Trophoblast cell (in vitro differentiated cells and primary cell): Measurements from ENCODE around the gene MYO1F.
"Not testable (repeated sequence)": the region's sequence is repeated elsewhere in the genome, so short reads cannot be mapped to it uniquely, and the experiment has no call there.

Experiments used
- DNase-seq, 2 donors: peaks; one replicate each; pipeline ENCODE4 v3.0.0-alpha.2; 2016
- H2AFZ ChIP-seq: 2 replicates; pipeline ENCODE4 v1.6.1; 2013; ENCODE audit warnings: low read length, moderate library complexity, mild to moderate bottlenecking; ENCODE audit not compliant: insufficient read depth, poor library complexity
- H2AK5ac ChIP-seq: 2 replicates; pipeline ENCODE4 v1.6.1; 2013; ENCODE audit warnings: mild to moderate bottlenecking, low read length
- H2BK120ac ChIP-seq: 2 replicates; pipeline ENCODE4 v1.6.1; 2013; ENCODE audit warnings: low read length, mild to moderate bottlenecking, moderate library complexity; ENCODE audit not compliant: insufficient read depth, poor library complexity
- H2BK12ac ChIP-seq: 2 replicates; pipeline ENCODE4 v1.6.1; 2013; ENCODE audit warnings: mild to moderate bottlenecking, low read length, moderate library complexity
- H2BK5ac ChIP-seq: 2 replicates; pipeline ENCODE4 v1.6.1; 2013; ENCODE audit warnings: low read length, low read depth, moderate library complexity, mild to moderate bottlenecking; ENCODE audit not compliant: poor library complexity
- H3K14ac ChIP-seq: 2 replicates; pipeline ENCODE4 v1.6.1; 2013; ENCODE audit warnings: mild to moderate bottlenecking, low read length
- H3K18ac ChIP-seq: 2 replicates; pipeline ENCODE4 v1.6.1; 2013; ENCODE audit warnings: mild to moderate bottlenecking, low read length
- H3K23ac ChIP-seq: 2 replicates; pipeline ENCODE4 v1.6.1; 2013; ENCODE audit warnings: low read length
- H3K27ac ChIP-seq: 2 replicates; pipeline ENCODE4 v1.5.1; 2013; ENCODE audit warnings: low read depth, mild to moderate bottlenecking, inconsistent platforms, low read length, moderate library complexity
- H3K27me3 ChIP-seq: 2 replicates; pipeline ENCODE4 v1.6.1; 2013; ENCODE audit warnings: inconsistent platforms, mild to moderate bottlenecking, low read length, moderate library complexity; ENCODE audit not compliant: insufficient read depth
- H3K36me3 ChIP-seq, 2 experiments: 1 replicate in 1 of 2; 2 replicates in 1 of 2; pipeline ENCODE4 v1.6.1; 2013; ENCODE audit warnings: low read length in 2 of 2, mild to moderate bottlenecking in 2 of 2, moderate library complexity in 1 of 2; ENCODE audit not compliant: insufficient read depth in 2 of 2, control insufficient read depth in 1 of 2
- H3K4ac ChIP-seq: 2 replicates; pipeline ENCODE4 v1.6.1; 2013; ENCODE audit warnings: low read depth, mild to moderate bottlenecking, low read length, moderate library complexity
- H3K4me1 ChIP-seq, 2 experiments: 1 replicate in 1 of 2; 2 replicates in 1 of 2; pipeline ENCODE4 v1.6.1; 2013; ENCODE audit warnings: low read length in 2 of 2, mild to moderate bottlenecking in 2 of 2, moderate library complexity in 1 of 2; ENCODE audit not compliant: insufficient read depth in 2 of 2, control insufficient read depth in 1 of 2
- H3K4me2 ChIP-seq: 2 replicates; pipeline ENCODE4 v1.6.1; 2013; ENCODE audit warnings: inconsistent platforms, mild to moderate bottlenecking, low read length, moderate library complexity
- H3K4me3 ChIP-seq: 2 replicates; pipeline ENCODE4 v1.5.1; 2013; ENCODE audit warnings: mild to moderate bottlenecking, low read depth, low read length, inconsistent platforms
- H3K79me1 ChIP-seq: one replicate; pipeline ENCODE4 v1.6.1; 2013; ENCODE audit warnings: low read length
- H3K79me2 ChIP-seq: 2 replicates; pipeline ENCODE4 v1.6.1; 2013; ENCODE audit warnings: low read length, mild to moderate bottlenecking; ENCODE audit not compliant: control insufficient read depth, insufficient read depth, poor library complexity
- H3K9ac ChIP-seq: 2 replicates; pipeline ENCODE4 v1.6.1; 2013; ENCODE audit warnings: mild to moderate bottlenecking, low read length
- H3K9me3 ChIP-seq: 2 replicates; pipeline ENCODE4 v1.6.1; 2013; ENCODE audit warnings: low read depth, mild to moderate bottlenecking, control low read depth, inconsistent platforms, low read length; ENCODE audit not compliant: insufficient read depth
- H4K12ac ChIP-seq: 2 replicates; pipeline ENCODE4 v1.6.1; 2013; ENCODE audit warnings: low read depth, mild to moderate bottlenecking, low read length, moderate library complexity
- H4K8ac ChIP-seq: 2 replicates; pipeline ENCODE4 v1.6.1; 2013; ENCODE audit warnings: low read depth, mild to moderate bottlenecking, low read length, moderate library complexity
- H4K91ac ChIP-seq: one replicate; pipeline ENCODE4 v1.6.1; 2013; ENCODE audit warnings: low read depth, mild to moderate bottlenecking, low read length, moderate library complexity
- WGBS: extraction: QIAGEN DNeasy Blood & Tissue Kit; methylation state at CpG from one replicate; pipeline ENCODE4 v1.1.7; 2013; ENCODE audit warnings: missing lambda C conversion rate; ENCODE audit not compliant: insufficient read length, insufficient coverage; ENCODE audit errors: extremely low coverage; 5-methylcytosine and 5-hydroxymethylcytosine counted together

MYO1F gene

DNA sequence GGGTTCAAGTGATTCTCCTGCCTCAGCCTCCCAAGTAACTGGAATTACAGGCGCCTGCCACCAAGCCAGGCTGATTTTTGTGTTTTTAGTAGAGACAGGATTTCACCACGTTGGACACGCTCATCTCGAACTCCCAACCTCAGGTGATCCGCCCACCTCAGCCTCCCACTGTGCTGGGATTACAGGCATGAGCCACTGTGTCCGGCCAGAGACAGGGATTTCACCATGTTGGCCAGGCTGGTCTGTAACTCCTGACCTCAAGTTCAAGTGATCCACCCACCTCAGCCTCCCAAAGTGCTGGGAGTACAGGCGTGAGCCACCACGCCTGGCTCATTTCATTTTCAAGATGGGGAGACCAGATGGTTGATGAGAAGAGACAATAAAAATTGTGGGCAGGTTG lies 12.4 kb downstream of the MYO1F start:
- H2BK120ac ChIP-seq, DNase-seq, H3K4me1 ChIP-seq, H3K23ac ChIP-seq, H3K9me3 ChIP-seq, H3K27ac ChIP-seq, H3K79me2 ChIP-seq, H3K14ac ChIP-seq, H3K4ac ChIP-seq, H3K4me2 ChIP-seq, H2BK5ac ChIP-seq, H3K79me1 ChIP-seq, H3K27me3 ChIP-seq, H3K4me3 ChIP-seq, H4K8ac ChIP-seq, H4K12ac ChIP-seq, H2BK12ac ChIP-seq, H2AK5ac ChIP-seq, H4K91ac ChIP-seq, H3K18ac ChIP-seq, H3K9ac ChIP-seq, H2AFZ ChIP-seq, H3K36me3 ChIP-seq: not testable (repeated sequence)
- no CpG with 5 or more reads among the region's 8 CpGs for WGBS

DNA sequence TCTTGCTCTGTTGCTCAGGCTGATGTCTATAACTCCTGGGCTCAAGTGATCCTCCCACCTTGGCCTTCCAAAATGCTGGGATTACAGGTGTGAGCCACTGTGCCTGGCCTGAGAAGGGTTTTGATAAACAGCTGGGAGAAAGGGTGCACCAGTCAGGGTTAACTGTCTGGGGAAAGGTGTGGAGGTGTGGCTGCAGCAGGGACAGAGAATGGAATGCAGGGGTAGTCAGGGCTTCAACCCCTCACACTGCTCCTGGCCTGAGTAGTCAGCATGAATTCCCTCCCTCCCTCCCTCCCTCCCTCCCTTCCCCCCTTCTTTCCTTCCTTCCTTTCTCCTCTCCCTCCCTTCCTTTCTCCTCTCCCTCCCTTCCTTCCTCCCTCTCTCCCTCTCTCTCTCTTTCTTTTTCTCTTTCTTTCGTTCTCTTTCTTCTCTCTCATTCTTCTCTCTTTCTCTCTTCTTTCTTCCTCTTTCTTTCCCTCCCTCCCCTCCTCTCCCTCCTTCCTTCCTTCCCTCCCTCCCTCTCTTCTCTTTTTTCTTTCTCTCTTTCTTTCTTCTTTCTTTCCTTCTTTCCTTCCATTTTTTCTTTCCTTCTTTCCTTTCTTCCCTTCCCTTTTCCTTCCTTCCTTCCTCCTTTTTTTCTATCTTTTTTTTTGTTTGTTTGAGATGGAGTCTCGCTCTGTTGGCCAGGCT lies 16.0 kb downstream of the MYO1F start:
- no CpG with 5 or more reads among the region's 2 CpGs for WGBS
- H3K9ac ChIP-seq, result no peak overlapping the region
- H3K4me3 ChIP-seq, result no peak overlapping the region
- H3K27ac ChIP-seq, result no peak overlapping the region
- H3K4ac ChIP-seq, result no peak overlapping the region
- H3K79me1 ChIP-seq, result no peaks in the 10 kb centered on the region
- H4K12ac ChIP-seq, result no peak overlapping the region
- no peak for DNase-seq
- no peak overlapping the region for H2AFZ ChIP-seq
- no peak overlapping the region for H3K18ac ChIP-seq
- no peak overlapping the region for H4K91ac ChIP-seq
- no peak overlapping the region for H2AK5ac ChIP-seq
- no peak overlapping the region for H4K8ac ChIP-seq
- peaks cover 5 to 6% of the 10 kb centered on the region in 2 experiments for H3K4me1 ChIP-seq
- H3K14ac ChIP-seq, result no peak overlapping the region
- H3K36me3 ChIP-seq, result no peaks in the 10 kb centered on the region
- no peaks in the 10 kb centered on the region for H3K27me3 ChIP-seq
- H2BK5ac ChIP-seq, result no peak overlapping the region
- no peaks in the 10 kb centered on the region for H3K9me3 ChIP-seq
- no peaks in the 10 kb centered on the region for H3K79me2 ChIP-seq
- no peak overlapping the region for H2BK120ac ChIP-seq
- H3K4me2 ChIP-seq, result no peak overlapping the region
- H3K23ac ChIP-seq, result no peak overlapping the region
- H2BK12ac ChIP-seq, result no peak overlapping the region

DNA sequence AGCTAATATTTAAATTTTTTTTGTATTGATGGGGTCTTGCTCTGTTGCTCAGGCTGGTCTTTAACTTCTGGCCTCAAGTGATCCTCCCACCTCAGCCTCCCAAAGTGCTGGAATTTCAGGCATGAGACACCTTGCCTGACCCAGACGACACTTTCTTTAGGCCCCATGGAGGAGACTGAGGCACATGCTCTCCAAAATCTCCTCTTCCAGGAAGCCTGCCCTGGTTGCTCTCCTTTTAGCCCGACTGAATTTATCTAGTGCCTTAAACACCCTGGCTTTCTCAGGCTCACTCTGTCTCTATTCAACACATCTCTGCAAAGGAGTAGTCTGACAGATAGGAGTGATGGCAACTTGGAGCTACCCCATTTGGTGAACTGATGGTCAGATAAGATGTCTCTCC lies 18.9 kb downstream of the MYO1F start:
- H3K9ac ChIP-seq, result no peak overlapping the region
- H3K27ac ChIP-seq, result no peak overlapping the region
- no peaks in the 10 kb centered on the region for H3K27me3 ChIP-seq
- H3K4me2 ChIP-seq, result no peak overlapping the region
- DNase-seq, result no peak
- H2BK120ac ChIP-seq, result no peak overlapping the region
- no peaks in the 10 kb centered on the region for H3K79me2 ChIP-seq
- H2AK5ac ChIP-seq, result no peak overlapping the region
- H3K4me1 ChIP-seq, result peaks cover 5 to 6% of the 10 kb centered on the region in 2 experiments
- no peaks in the 10 kb centered on the region for H3K79me1 ChIP-seq
- H2BK5ac ChIP-seq, result no peak overlapping the region
- no peak overlapping the region for H3K14ac ChIP-seq
- no peaks in the 10 kb centered on the region for H3K9me3 ChIP-seq
- H4K91ac ChIP-seq, result no peak overlapping the region
- H3K4me3 ChIP-seq, result no peak overlapping the region
- H2AFZ ChIP-seq, result no peak overlapping the region
- no peak overlapping the region for H3K23ac ChIP-seq
- H3K18ac ChIP-seq, result no peak overlapping the region
- H3K36me3 ChIP-seq, result no peaks in the 10 kb centered on the region
- H2BK12ac ChIP-seq, result no peak overlapping the region
- whole genome bisulfite sequencing, result no CpG with 5 or more reads among the region's 2 CpGs
- H3K4ac ChIP-seq, result no peak overlapping the region
- H4K8ac ChIP-seq, result no peak overlapping the region
- no peak overlapping the region for H4K12ac ChIP-seq

DNA sequence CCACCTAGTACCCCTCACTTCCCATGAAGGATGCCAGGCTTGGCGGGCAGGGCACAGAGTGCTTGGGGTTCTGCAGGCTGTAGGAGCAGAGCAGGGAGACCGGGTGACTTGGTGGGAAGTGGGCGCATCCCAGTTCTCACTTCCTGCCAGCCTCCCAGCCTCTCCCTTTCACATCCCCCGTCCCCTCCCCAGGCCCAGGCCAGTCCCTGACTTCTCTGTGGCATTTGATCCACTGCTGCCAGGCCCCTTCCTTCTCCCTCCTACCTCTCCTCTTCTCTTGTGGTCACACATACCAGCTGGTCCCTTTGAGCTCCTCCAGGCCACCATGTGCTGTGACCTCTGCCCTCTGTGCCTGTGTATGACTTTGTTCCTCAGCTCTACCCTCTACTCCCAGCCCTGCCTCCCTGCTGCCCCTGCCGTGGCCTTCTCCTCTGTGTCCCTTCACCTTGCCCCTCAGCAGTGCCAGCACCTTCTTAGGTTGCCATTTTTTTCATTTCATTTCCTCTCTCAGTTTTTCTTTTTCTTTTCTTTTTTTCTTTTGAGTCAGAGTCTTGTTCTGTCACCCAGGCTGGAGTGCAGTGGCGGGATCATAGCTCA lies 19.5 kb downstream of the MYO1F start:
- no peaks in the 10 kb centered on the region for H3K79me2 ChIP-seq
- no peak overlapping the region for H2BK12ac ChIP-seq
- H2BK120ac ChIP-seq, result no peak overlapping the region
- H2BK5ac ChIP-seq, result no peak overlapping the region
- H3K4me2 ChIP-seq, result no peak overlapping the region
- H3K79me1 ChIP-seq, result no peaks in the 10 kb centered on the region
- DNase-seq, result no peak
- H3K4me1 ChIP-seq, result peaks cover 5 to 6% of the 10 kb centered on the region in 2 experiments
- H3K23ac ChIP-seq, result no peak overlapping the region
- peaks cover 2% of the 10 kb centered on the region for H3K9me3 ChIP-seq
- H2AK5ac ChIP-seq, result no peak overlapping the region
- H2AFZ ChIP-seq, result no peak overlapping the region
- H3K4me3 ChIP-seq, result no peak overlapping the region
- H4K8ac ChIP-seq, result no peak overlapping the region
- H3K14ac ChIP-seq, result no peak overlapping the region
- H4K12ac ChIP-seq, result no peak overlapping the region
- no peaks in the 10 kb centered on the region for H3K27me3 ChIP-seq
- H3K18ac ChIP-seq, result no peak overlapping the region
- no peaks in the 10 kb centered on the region for H3K36me3 ChIP-seq
- H3K9ac ChIP-seq, result no peak overlapping the region
- H3K4ac ChIP-seq, result no peak overlapping the region
- no peak overlapping the region for H3K27ac ChIP-seq
- no CpG with 5 or more reads among the region's 6 CpGs for WGBS
- H4K91ac ChIP-seq, result no peak overlapping the region
